Neural crest cell (in vitro differentiated cells): Measurements from ENCODE around the gene SPHK2. TPM values are rescaled to one million over a fixed set of nuclear protein-coding genes. Genes with fewer than 3 reads are reported as not detected.

Experiments
- DNase-seq: peaks from one replicate; pipeline ENCODE4 v3.0.0; 2021; ENCODE audit warnings: low read depth, mixed read lengths, low spot score
- H3K27ac Mint-ChIP-seq: one replicate; pipeline ENCODE4 v1.8.0; 2021; ENCODE audit warnings: mild to moderate bottlenecking, mixed read lengths; ENCODE audit not compliant: unreplicated experiment
- H3K27me3 Mint-ChIP-seq: 2 replicates; pipeline ENCODE4 v1.8.0; 2021; ENCODE audit warnings: low read depth, mild to moderate bottlenecking, mixed read lengths
- H3K36me3 Mint-ChIP-seq: 2 replicates; pipeline ENCODE4 v1.8.0; 2021; ENCODE audit warnings: low read depth, mild to moderate bottlenecking, mixed read lengths
- H3K4me1 Mint-ChIP-seq: 2 replicates; pipeline ENCODE4 v1.8.0; 2021; ENCODE audit warnings: mixed read lengths
- H3K4me3 Mint-ChIP-seq: one replicate; pipeline ENCODE4 v1.8.0; 2021; ENCODE audit warnings: mild to moderate bottlenecking, mixed read lengths
- H3K9me3 Mint-ChIP-seq: 2 replicates; pipeline ENCODE4 v1.8.0; 2021; ENCODE audit warnings: mixed read lengths
- CTCF ChIP-seq: fragments of 200-600 bp; sonication (generic); conservative IDR thresholded peaks from 2 replicates; pipeline ENCODE4 v1.5.0; 2021; ENCODE audit warnings: antibody characterized with exemption, mild to moderate bottlenecking
- total RNA-seq: library from RNA; stranded (reverse); gene quantifications from 2 replicates; pipeline ENCODE4 v1.2.1, GENCODE V29; 2021

The SPHK2 gene
- total RNA-seq, 1 donor from 2014 or later = 50.3 TPM

- Mint-ChIP-seq H3K4me1 (peaks cover 4% of the 10 kb centered on the region), H3K9me3 (peaks cover 4% of the 10 kb centered on the region), H3K4me3 (no peak overlapping the region), H3K27me3 (no peaks in the 10 kb centered on the region), H3K27ac (no peak overlapping the region), H3K36me3 (no peaks in the 10 kb centered on the region)
- TF ChIP-seq CTCF = no peak
- no peak for DNase-seq
These were observed 40.5 kb downstream of the SPHK2 start for GRCh38 chr19:48659768-48660167.

DNA sequence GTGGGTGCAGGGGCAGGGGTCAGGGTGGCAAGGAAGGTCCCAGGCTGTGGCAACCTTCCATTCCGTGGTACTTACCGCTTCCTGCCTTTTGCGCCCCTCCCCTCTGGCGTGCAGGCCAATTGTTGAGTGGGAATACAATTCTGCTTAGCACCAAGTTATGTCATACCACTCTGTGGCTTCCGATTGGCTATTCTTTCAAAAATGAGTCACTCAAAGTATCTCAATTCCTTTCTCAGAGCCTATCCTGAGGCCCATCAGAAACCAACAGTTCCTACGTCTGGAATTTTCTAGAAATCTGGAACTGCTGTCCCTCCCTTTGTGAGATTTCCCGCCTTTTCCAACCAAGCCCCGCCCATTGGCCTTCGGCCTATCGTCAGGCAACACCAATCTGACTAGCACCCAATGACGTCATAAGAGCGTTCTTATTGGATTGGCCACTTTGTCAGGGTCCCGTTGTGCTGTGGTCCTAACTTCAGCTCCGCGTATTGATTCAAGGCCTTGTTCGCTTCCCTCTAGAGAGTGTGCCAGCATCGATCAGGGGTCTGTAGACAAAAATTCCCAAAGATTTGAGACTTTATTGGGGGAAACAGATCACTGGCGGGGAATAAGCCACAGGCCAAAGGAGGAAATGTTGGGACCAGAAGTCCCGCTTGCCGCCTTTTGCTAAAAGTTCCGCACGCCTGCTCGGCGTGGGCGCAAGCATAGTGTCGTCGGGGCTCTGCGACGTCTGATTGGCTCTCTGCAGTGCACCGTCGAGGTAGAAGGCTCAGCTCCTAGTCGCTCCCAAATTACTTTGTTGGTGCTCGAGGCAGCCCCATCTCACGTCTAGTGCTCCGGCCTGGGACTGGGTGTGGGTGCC lies 41.8 kb downstream of the SPHK2 start:
- peak; percentile 31 for DNase-seq
- Mint-ChIP-seq H3K27me3 (no peaks in the 10 kb centered on the region), H3K4me3 (no peak overlapping the region)

GRCh38 chr19:48661711-48662090 lies 42.4 kb downstream of the SPHK2 start:
- Mint-ChIP-seq H3K9me3 (peaks cover 4% of the 10 kb centered on the region), H3K27me3 (no peaks in the 10 kb centered on the region), H3K27ac (no peak overlapping the region), H3K4me3 (no peak overlapping the region), H3K4me1 (peaks cover 4% of the 10 kb centered on the region), H3K36me3 (no peaks in the 10 kb centered on the region)
- TF ChIP-seq CTCF = no peak
- no peak for DNase-seq

More for the DNA sequence above, 41.8 kb downstream of the SPHK2 start:
- Mint-ChIP-seq H3K9me3 (peaks cover 4% of the 10 kb centered on the region), H3K36me3 (no peaks in the 10 kb centered on the region), H3K4me1 (peaks cover 4% of the 10 kb centered on the region), H3K27ac (peak overlapping the region; percentile 84)
- TF ChIP-seq CTCF = no peak

DNA sequence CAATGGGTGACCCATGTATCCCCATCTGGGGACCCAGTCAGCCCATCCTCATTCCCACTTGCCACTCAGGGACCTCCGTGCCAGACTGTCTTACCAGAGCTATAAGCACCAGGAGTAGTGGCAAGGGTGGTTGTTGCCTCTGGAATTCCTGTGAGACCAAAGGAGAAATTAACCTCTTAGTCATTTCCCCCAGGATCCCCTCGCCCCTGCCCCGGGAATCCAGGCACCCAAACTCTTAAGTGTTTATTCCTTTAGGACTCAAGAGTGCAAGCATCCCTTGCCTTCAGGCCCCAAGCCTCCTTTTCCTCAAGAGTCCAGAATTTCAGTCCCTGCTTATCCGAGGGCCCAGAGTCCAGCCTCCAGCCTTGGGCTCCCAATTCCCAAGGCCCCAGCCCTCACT lies 44.4 kb downstream of the SPHK2 start:
- Mint-ChIP-seq H3K27me3 (no peaks in the 10 kb centered on the region), H3K36me3 (no peaks in the 10 kb centered on the region), H3K27ac (no peak overlapping the region), H3K4me3 (no peak overlapping the region), H3K4me1 (no peaks in the 10 kb centered on the region), H3K9me3 (peaks cover 4% of the 10 kb centered on the region)
- no peak for TF ChIP-seq CTCF
- no peak for DNase-seq

DNA sequence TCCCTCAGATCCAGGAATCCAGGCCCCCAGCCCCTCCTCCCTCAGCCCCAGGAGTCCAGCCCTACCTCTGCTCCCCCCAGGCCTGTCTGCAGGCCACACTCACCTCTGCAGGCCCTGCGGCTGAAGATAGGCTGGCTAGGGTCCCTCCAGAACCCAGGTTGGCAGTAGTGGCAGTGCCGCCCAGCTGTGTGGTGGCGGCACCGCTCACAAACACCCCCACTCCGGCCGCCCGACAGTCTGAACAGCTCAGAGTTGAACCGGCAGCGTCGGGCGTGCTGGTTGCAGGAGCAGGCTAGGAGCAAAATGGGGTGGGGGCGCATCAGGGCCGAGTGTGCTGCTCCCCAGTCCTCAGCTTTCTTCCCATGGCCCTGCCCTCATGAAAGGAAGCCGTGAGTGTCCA lies 45.2 kb downstream of the SPHK2 start:
- Mint-ChIP-seq H3K36me3 (no peaks in the 10 kb centered on the region), H3K4me1 (no peaks in the 10 kb centered on the region), H3K9me3 (peaks cover 6% of the 10 kb centered on the region), H3K27ac (no peak overlapping the region), H3K4me3 (no peak overlapping the region), H3K27me3 (no peaks in the 10 kb centered on the region)
- DNase-seq = no peak
- TF ChIP-seq CTCF = no peak
